Mammary microvascular endothelial cell (primary cell): ENCODE data around the gene SOWAHB. TPM values are rescaled to one million over a fixed set of nuclear protein-coding genes. Genes with fewer than 3 reads are reported as not detected.

Source experiments
- total RNA-seq: library from RNA; depleted of rRNA; stranded (reverse); fragments of >200 nt; gene quantifications from 2 replicates; pipeline ENCODE4 v1.2.3, GENCODE V29; 2015

SOWAHB gene, protein sequence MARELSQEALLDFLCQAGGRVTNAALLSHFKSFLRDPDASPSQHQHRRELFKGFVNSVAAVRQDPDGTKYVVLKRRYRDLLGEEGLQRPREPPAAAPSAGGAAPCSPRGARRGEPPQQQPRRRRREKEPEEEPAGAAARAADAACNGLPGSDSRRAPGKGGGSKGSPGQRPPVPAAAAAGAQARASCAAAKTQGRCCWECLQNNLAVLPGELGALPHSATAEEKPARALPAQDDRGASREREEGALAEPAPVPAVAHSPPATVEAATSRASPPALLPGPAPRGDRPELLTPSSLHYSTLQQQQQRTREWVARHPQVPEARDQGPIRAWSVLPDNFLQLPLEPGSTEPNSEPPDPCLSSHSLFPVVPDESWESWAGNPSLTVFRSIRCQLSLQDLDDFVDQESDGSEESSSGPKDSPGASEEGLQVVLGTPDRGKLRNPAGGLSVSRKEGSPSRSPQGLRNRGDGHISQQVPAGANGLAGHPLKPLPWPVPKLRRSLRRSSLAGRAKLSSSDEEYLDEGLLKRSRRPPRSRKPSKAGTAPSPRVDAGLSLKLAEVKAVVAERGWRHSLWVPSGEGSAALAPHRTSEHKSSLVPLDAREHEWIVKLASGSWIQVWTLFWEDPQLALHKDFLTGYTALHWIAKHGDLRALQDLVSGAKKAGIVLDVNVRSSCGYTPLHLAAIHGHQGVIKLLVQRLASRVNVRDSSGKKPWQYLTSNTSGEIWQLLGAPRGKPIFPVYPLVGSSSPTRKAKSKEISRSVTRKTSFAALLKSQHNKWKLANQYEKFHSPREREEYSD
- total RNA-seq: not detected in 2 replicates

DNA sequence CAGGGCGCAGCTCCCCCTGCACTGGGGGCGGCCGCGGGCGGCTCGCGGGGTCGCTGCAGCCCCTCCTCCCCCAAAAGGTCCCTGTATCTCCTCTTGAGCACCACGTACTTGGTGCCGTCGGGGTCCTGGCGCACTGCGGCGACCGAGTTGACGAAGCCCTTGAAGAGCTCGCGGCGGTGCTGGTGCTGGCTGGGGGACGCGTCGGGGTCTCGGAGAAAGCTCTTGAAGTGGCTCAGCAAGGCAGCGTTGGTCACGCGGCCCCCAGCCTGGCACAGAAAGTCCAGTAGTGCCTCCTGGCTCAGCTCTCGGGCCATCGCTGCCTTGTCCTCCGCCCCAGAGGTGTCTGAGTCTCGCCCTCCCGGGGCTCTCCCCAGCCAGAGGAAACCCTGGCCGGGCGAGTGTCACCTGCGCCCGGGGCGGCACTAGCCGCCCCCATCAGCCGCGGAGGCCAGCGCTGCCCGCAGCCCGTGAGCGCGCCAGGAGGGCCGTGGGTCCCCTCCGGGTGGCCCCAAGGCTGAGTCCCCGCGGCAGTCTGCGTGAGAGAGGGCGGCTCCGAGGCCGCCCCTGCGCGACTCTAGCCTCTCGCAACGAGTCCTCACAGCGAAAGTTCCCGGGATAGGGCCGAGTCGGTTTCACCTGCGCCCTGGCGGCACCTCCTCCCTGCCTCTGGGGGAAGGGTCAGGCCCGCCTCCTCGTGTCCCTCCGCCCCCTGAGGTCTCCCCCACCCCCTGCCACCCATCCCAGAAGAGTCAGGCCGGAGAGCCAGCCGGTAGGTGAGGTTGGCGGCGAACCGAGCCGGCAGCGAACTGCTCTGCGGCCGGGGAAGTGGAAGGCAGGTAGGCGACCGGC lies at the start of gene SOWAHB:
TSS of gene SOWAHB (minus strand) at position 609 of the 849 bp plus-strand sequence. CDS start at position 314, 295 bp downstream.

Other genes with a start within 250 kb of the SOWAHB start
- 82.2 and 90.1 TPM in 2 replicates for gene SEPTIN11, start 51.6 kb upstream of the SOWAHB start, total RNA-seq
- 106 and 107 TPM in 2 replicates for gene CCNI, start 177.8 kb upstream of the SOWAHB start, total RNA-seq